Testis (tissue), 2 donors: Measurements from ENCODE around the gene LEPROT.

ENCODE experiments used
- CTCF ChIP-seq, 3 experiments: fragments of 450-650 bp in 2 of 3; fragments of 200-600 bp in 1 of 3; sonication (generic) in 1 of 3; IDR thresholded peaks; one replicate each; pipeline ENCODE4 v1.5.1; 2016 to 2019; ENCODE audit warnings: antibody characterized with exemption in 3 of 3, mild to moderate bottlenecking in 2 of 3, moderate library complexity in 1 of 3
- POLR2A ChIP-seq: fragments of 450-650 bp; IDR thresholded peaks from one replicate; pipeline ENCODE4 v1.6.1; 2017; ENCODE audit warnings: antibody characterized with exemption, mild to moderate bottlenecking, moderate library complexity

- no peak for TF ChIP-seq CTCF (IDR thresholded peaks at IDR 0.05)
- no peak for TF ChIP-seq POLR2A
These were observed 1.0 kb downstream of the LEPROT start for GRCh38 chr1:65421351-65422025.
